HCT116 (cell line): ENCODE results near the gene UBE2L3. TPM values are rescaled to one million over a fixed set of nuclear protein-coding genes. Genes with fewer than 3 reads are reported as not detected.
"Not testable (repeated sequence)": the region's sequence is repeated elsewhere in the genome, so short reads cannot be mapped to it uniquely, and the experiment has no call there.

ENCODE experiments used
- ATAC-seq: fragments of 200-7000 bp; cut with Tn5 transposase; 2 replicates; pipeline ENCODE4 v1.9.1; 2020; ENCODE audit warnings: mild to moderate bottlenecking, moderate library complexity
- BruUV-seq: library from RNA; stranded (reverse); fragments of 400-500 nt; replicated peaks from 2 replicates; lab custom pipeline; 2021; lab: Mats Ljungman, UMichigan
- CTCF ChIA-PET: fragments of 300-600 bp; sonication (Branson Sonifier 250); formaldehyde crosslinking; loops from one replicate; lab custom pipeline; 2021; ENCODE audit warnings: antibody characterized with exemption; lab: Charles Lee
- POLR2A ChIA-PET: fragments of 300-600, 350-600 bp; sonication (Branson Sonifier 250); formaldehyde crosslinking; loops from one replicate; lab custom pipeline; 2021; ENCODE audit warnings: antibody characterized with exemption; lab: Charles Lee
- RAD21 ChIA-PET, 2 experiments: fragments of 300-600 bp; sonication (Branson Sonifier 250); formaldehyde crosslinking; loops; one replicate each; lab custom pipeline; 2023; ENCODE audit warnings: low total read pairs in 2 of 2; ENCODE audit not compliant: uncharacterized antibody in 2 of 2, unreplicated experiment in 2 of 2, low non-redundant PET in 1 of 2; lab: Charles Lee
- DNase-seq: peaks from one replicate; pipeline ENCODE4 v3.0.0-alpha.2; 2010; ENCODE audit warnings: low read depth, low spot score
- H2AFZ ChIP-seq: fragments of 200-600 bp; shearing (Covaris generic), sonication (generic); 2 replicates; pipeline ENCODE4 v1.6.1; 2017; ENCODE audit warnings: low read depth, mixed run types, mixed read lengths, antibody characterized with exemption, low read length; ENCODE audit not compliant: poor library complexity, severe bottlenecking
- H3K27ac ChIP-seq: 2 replicates; pipeline ENCODE4 v1.5.1; 2012; ENCODE audit warnings: low read depth, low read length
- H3K27me3 ChIP-seq: fragments of 200-600 bp; sonication (generic); 2 replicates; pipeline ENCODE4 v1.6.1; 2016; ENCODE audit warnings: mixed run types, low read length, mixed read lengths; ENCODE audit not compliant: insufficient read depth
- H3K36me3 ChIP-seq, 2 experiments: fragments of 200-500 bp in 1 of 2; fragments of 200-600 bp in 1 of 2; sonication (Bioruptor generic) in 1 of 2; sonication (generic) in 1 of 2; 2 replicates each; pipeline versions ENCODE4 v1.5.1 to v1.6.1; 2014 to 2016; ENCODE audit warnings: low read length in 2 of 2, inconsistent platforms in 1 of 2, mixed read lengths in 1 of 2, mixed run types in 1 of 2; ENCODE audit not compliant: insufficient read depth in 2 of 2, control insufficient read depth in 1 of 2
- H3K4me1 ChIP-seq, 2 experiments: fragments of 200-600 bp in 1 of 2; sonication (generic) in 1 of 2; 2 replicates each; pipeline versions ENCODE4 v1.5.1 to v1.6.1; 2012 to 2017; ENCODE audit warnings: low read length in 2 of 2, inconsistent platforms in 1 of 2, mild to moderate bottlenecking in 1 of 2, mixed read lengths in 1 of 2, mixed run types in 1 of 2, moderate library complexity in 1 of 2; ENCODE audit not compliant: insufficient read depth in 2 of 2, control insufficient read depth in 1 of 2
- H3K4me2 ChIP-seq: fragments of 200-600 bp; sonication (generic); 2 replicates; pipeline ENCODE4 v1.6.1; 2017; ENCODE audit warnings: mixed run types, low read length, mixed read lengths
- H3K4me3 ChIP-seq, 2 experiments: fragments of 200-600 bp in 1 of 2; sonication (generic) in 1 of 2; replicated peaks in 1 of 2; 2 replicates each; pipeline ENCODE4 v1.5.1; 2011 to 2016; ENCODE audit warnings: low read length in 2 of 2, control low read depth in 1 of 2, low read depth in 1 of 2, mild to moderate bottlenecking in 1 of 2, mixed read lengths in 1 of 2, mixed run types in 1 of 2
- H3K79me2 ChIP-seq: fragments of 200-600 bp; sonication (generic); 2 replicates; pipeline ENCODE4 v1.6.1; 2017; ENCODE audit warnings: mild to moderate bottlenecking, mixed run types, low read length, moderate library complexity, mixed read lengths; ENCODE audit not compliant: insufficient read depth
- H3K9ac ChIP-seq: fragments of 200-600 bp; sonication (generic); 2 replicates; pipeline ENCODE4 v1.6.1; 2016; ENCODE audit warnings: low read length, mixed read lengths
- H3K9me2 ChIP-seq: fragments of 200-600 bp; sonication (generic), shearing (Covaris generic); 2 replicates; pipeline ENCODE4 v1.6.1; 2017; ENCODE audit warnings: mixed run types, mild to moderate bottlenecking, moderate library complexity; ENCODE audit not compliant: insufficient read depth
- H3K9me3 ChIP-seq, 2 experiments: fragments of 200-500 bp in 1 of 2; fragments of 200-600 bp in 1 of 2; sonication (Bioruptor generic) in 1 of 2; sonication (generic) in 1 of 2; 2 replicates each; pipeline ENCODE4 v1.6.1; 2014 to 2017; ENCODE audit warnings: low read length in 2 of 2, mixed read lengths in 2 of 2, inconsistent platforms in 1 of 2, low read depth in 1 of 2, mild to moderate bottlenecking in 1 of 2, mixed run types in 1 of 2, moderate library complexity in 1 of 2; ENCODE audit not compliant: control insufficient read depth in 1 of 2, insufficient read depth in 1 of 2
- H4K20me1 ChIP-seq: fragments of 200-600 bp; sonication (generic), shearing (Covaris generic); 2 replicates; pipeline ENCODE4 v1.6.1; 2017; ENCODE audit warnings: mixed run types, mild to moderate bottlenecking, moderate library complexity; ENCODE audit not compliant: insufficient read depth
- CEBPB ChIP-seq: IDR thresholded peaks from 2 replicates; pipeline ENCODE4 v1.6.1; 2012; ENCODE audit warnings: low read depth
- EGR1 ChIP-seq: IDR thresholded peaks from 2 replicates; pipeline ENCODE4 v1.6.1; 2012; ENCODE audit warnings: low read depth
- ELF1 ChIP-seq: IDR thresholded peaks from 2 replicates; pipeline ENCODE4 v1.6.1; 2012; ENCODE audit warnings: low read depth, borderline replicate concordance
- EZH2 ChIP-seq: fragments of 200-600 bp; sonication (generic); IDR thresholded peaks from 2 replicates; pipeline ENCODE4 v1.6.1; 2017; ENCODE audit warnings: antibody characterized with exemption, mixed run types
- EZH2phosphoT487 ChIP-seq: fragments of 200-600 bp; IDR thresholded peaks from 2 replicates; pipeline ENCODE4 v1.6.1; 2018; ENCODE audit warnings: antibody characterized with exemption, borderline replicate concordance
- POLR2A ChIP-seq: IDR thresholded peaks from 2 replicates; pipeline ENCODE4 v1.7.0; 2011; ENCODE audit warnings: borderline replicate concordance; ENCODE audit not compliant: insufficient read depth, insufficient read length; ENCODE audit errors: extremely low read depth
- POLR2AphosphoS5 ChIP-seq: IDR thresholded peaks from 2 replicates; pipeline ENCODE4 v1.6.1; 2011; ENCODE audit warnings: mild to moderate bottlenecking, low read depth, low read length, moderate library complexity
- SIN3A ChIP-seq: IDR thresholded peaks from 2 replicates; pipeline ENCODE4 v1.6.1; 2012; ENCODE audit warnings: low read depth
- SRF ChIP-seq: IDR thresholded peaks from 2 replicates; pipeline ENCODE4 v1.6.1; 2012; ENCODE audit warnings: low read depth
- YY1 ChIP-seq: IDR thresholded peaks from 2 replicates; pipeline ENCODE4 v1.6.1; 2011; ENCODE audit warnings: low read length, low read depth, moderate library complexity, mild to moderate bottlenecking; ENCODE audit not compliant: insufficient replicate concordance; ENCODE audit errors: extremely low read depth
- ZNF274 ChIP-seq: fragments of 200-500 bp; sonication (Bioruptor generic); IDR thresholded peaks from 2 replicates; pipeline ENCODE4 v1.6.1; 2014; ENCODE audit warnings: mild to moderate bottlenecking, low read depth, low read length, inconsistent platforms
- intact Hi-C: fragments of 100-400 bp; cut with micrococcal nuclease; formaldehyde crosslinking; loops from 2 replicates; pipeline ENCODE4 v1.10.0; 2022
- total RNA-seq: library from RNA; stranded (reverse); gene quantifications from one replicate; pipeline ENCODE4 v1.2.1, GENCODE V29; 2021; ENCODE audit not compliant: unreplicated experiment
- TF ChIP-seq, protein P1 (sequence below), 3 experiments: fragments of 200-600 bp in 1 of 3; sonication (generic) in 1 of 3; IDR thresholded peaks in 2 of 3; conservative IDR thresholded peaks in 1 of 3; 2 replicates each; pipeline ENCODE4 v1.5.1; 2012 to 2017; ENCODE audit warnings: low read depth in 2 of 3, low read length in 2 of 3, antibody characterized with exemption in 1 of 3, borderline replicate concordance in 1 of 3, control low read depth in 1 of 3, mild to moderate bottlenecking in 1 of 3, mixed read lengths in 1 of 3, mixed run types in 1 of 3, moderate library complexity in 1 of 3; ENCODE audit not compliant: insufficient read depth in 1 of 3
- TF ChIP-seq, protein P2 (sequence below): IDR thresholded peaks from 2 replicates; pipeline ENCODE4 v1.6.1; 2012
- TF ChIP-seq, protein P3 (sequence below): IDR thresholded peaks from 2 replicates; pipeline ENCODE4 v1.6.1; 2012; ENCODE audit warnings: low read depth

The UBE2L3 gene
- total RNA-seq, 1 experiment from 2014 or later: 55.6 TPM

DNA sequence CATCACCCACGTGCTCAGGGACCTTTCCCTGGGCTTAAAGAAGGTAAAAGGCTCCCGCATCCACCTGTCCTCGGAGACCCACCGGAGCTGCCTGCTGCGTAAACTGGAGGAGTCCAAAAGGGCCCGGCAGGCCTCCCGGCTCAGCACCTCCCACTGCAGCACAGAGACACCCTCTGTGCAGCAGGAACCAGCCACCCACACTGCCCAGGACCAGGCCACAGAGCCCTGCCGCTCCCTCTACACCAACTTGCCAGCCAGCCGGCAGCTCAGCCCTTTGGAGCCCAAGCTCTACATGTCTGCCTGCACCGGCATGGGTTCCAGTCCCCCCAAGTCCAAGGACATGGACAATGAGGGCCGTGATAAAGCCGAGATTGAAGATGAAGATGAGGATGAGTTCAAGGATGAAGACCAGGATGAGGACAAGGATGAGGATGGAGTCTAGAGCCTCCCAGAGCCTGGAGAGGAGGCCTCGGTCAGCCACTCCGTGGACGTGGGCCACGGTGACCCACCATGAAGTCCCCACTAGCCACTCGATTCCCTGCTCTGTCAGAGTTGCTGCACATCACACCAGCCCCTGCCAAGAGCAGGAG lies 69.2 kb downstream of the UBE2L3 start:
- Histone ChIP-seq H3K4me2 (no peak overlapping the region), H2AFZ (no peak overlapping the region), H3K36me3 (no peaks in the 10 kb centered on the region), H3K27ac (no peak overlapping the region), H4K20me1 (no peaks in the 10 kb centered on the region), H3K27me3 (no peaks in the 10 kb centered on the region), H3K9me3 (no peaks in the 10 kb centered on the region), H3K9me2 (no peaks in the 10 kb centered on the region), H3K9ac (no peak overlapping the region), H3K4me3 (no peak overlapping the region), H3K79me2 (no peaks in the 10 kb centered on the region), H3K4me1 (peaks cover 7 to 26% of the 10 kb centered on the region in 2 experiments; a peak in 3 of 4 replicates)
- intact Hi-C loops: no loop called here
- ATAC-seq: no peak
- DNase-seq: no peak
- BruUV-seq: no TSS peak
- RAD21 ChIA-PET: no interaction called here
- TF ChIP-seq EZH2phosphoT487: no peak
- TF ChIP-seq ZNF274: no peak
- TF ChIP-seq, protein P1, sequence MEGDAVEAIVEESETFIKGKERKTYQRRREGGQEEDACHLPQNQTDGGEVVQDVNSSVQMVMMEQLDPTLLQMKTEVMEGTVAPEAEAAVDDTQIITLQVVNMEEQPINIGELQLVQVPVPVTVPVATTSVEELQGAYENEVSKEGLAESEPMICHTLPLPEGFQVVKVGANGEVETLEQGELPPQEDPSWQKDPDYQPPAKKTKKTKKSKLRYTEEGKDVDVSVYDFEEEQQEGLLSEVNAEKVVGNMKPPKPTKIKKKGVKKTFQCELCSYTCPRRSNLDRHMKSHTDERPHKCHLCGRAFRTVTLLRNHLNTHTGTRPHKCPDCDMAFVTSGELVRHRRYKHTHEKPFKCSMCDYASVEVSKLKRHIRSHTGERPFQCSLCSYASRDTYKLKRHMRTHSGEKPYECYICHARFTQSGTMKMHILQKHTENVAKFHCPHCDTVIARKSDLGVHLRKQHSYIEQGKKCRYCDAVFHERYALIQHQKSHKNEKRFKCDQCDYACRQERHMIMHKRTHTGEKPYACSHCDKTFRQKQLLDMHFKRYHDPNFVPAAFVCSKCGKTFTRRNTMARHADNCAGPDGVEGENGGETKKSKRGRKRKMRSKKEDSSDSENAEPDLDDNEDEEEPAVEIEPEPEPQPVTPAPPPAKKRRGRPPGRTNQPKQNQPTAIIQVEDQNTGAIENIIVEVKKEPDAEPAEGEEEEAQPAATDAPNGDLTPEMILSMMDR (IDR thresholded peaks at IDR 0.05 in 2 of 3, conservative IDR thresholded peaks at IDR 0.05 in 1 of 3; ENCODE audit: borderline replicate concordance in 1 of 3, insufficient read depth in 1 of 3, low read depth in 2 of 3, low read length in 2 of 3): no peak
- no peak for TF ChIP-seq EZH2
- TF ChIP-seq, protein P2, sequence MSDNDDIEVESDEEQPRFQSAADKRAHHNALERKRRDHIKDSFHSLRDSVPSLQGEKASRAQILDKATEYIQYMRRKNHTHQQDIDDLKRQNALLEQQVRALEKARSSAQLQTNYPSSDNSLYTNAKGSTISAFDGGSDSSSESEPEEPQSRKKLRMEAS: no peak
- no peak for TF ChIP-seq SIN3A
- TF ChIP-seq CEBPB: no peak
- no peak for TF ChIP-seq EGR1
- TF ChIP-seq ELF1: no peak
- TF ChIP-seq POLR2A: no peak
- no peak for TF ChIP-seq YY1
- no peak for TF ChIP-seq POLR2AphosphoS5
- TF ChIP-seq, protein P3, sequence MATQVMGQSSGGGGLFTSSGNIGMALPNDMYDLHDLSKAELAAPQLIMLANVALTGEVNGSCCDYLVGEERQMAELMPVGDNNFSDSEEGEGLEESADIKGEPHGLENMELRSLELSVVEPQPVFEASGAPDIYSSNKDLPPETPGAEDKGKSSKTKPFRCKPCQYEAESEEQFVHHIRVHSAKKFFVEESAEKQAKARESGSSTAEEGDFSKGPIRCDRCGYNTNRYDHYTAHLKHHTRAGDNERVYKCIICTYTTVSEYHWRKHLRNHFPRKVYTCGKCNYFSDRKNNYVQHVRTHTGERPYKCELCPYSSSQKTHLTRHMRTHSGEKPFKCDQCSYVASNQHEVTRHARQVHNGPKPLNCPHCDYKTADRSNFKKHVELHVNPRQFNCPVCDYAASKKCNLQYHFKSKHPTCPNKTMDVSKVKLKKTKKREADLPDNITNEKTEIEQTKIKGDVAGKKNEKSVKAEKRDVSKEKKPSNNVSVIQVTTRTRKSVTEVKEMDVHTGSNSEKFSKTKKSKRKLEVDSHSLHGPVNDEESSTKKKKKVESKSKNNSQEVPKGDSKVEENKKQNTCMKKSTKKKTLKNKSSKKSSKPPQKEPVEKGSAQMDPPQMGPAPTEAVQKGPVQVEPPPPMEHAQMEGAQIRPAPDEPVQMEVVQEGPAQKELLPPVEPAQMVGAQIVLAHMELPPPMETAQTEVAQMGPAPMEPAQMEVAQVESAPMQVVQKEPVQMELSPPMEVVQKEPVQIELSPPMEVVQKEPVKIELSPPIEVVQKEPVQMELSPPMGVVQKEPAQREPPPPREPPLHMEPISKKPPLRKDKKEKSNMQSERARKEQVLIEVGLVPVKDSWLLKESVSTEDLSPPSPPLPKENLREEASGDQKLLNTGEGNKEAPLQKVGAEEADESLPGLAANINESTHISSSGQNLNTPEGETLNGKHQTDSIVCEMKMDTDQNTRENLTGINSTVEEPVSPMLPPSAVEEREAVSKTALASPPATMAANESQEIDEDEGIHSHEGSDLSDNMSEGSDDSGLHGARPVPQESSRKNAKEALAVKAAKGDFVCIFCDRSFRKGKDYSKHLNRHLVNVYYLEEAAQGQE: no peak
- no peak for TF ChIP-seq SRF
- POLR2A ChIA-PET: no interaction called here
- CTCF ChIA-PET: no interaction called here

DNA sequence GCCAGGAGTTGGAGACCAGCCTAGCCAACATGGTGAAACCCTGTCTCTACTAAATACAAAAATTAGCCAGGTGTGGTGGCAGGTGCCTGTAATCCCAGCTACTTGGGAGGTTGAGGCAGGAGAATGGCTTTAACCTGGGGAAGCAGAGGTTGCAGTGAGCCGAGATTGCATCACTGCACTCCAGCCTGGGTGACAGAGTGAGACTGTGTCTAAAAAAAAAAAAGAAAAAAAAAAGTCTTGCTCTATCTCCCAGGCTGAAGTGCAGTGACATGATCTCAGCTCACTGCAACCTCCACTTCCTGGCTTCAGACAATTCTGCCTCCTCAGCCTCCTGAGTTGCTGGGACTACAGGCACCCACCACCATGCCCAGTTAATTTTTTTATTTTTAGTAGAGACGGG lies 69.9 kb downstream of the UBE2L3 start:
- H3K9me2 ChIP-seq, H3K4me2 ChIP-seq, H3K9me3 ChIP-seq, H3K27ac ChIP-seq, H3K36me3 ChIP-seq, intact Hi-C loops, CTCF ChIA-PET, H3K9ac ChIP-seq, H3K79me2 ChIP-seq, H4K20me1 ChIP-seq, RAD21 ChIA-PET, DNase-seq, H2AFZ ChIP-seq, POLR2A ChIA-PET, BruUV-seq, ATAC-seq, H3K27me3 ChIP-seq, H3K4me3 ChIP-seq: not testable (repeated sequence)
- H3K4me1 ChIP-seq: peaks cover 7 to 26% of the 10 kb centered on the region in 2 experiments; a peak in 3 of 4 replicates
